Colonic mucosa (tissue), 4 donors: ENCODE data around the gene UTP11. TPM values are rescaled to one million over a fixed set of nuclear protein-coding genes. Genes with fewer than 3 reads are reported as not detected.
A peak's percentile ranks its signal among the peaks of the same experiment; 100 is the strongest.

Source experiments
- DNase-seq: peaks from one replicate; pipeline ENCODE4 v3.0.0-alpha.2; 2020
- H3K27ac ChIP-seq: fragments of 200-600 bp; one replicate; pipeline ENCODE4 v1.8.0; 2021
- H3K27me3 ChIP-seq: fragments of 200-600 bp; one replicate; pipeline ENCODE4 v1.8.0; 2021
- H3K36me3 ChIP-seq: fragments of 200-600 bp; one replicate; pipeline ENCODE4 v1.8.0; 2021
- H3K4me1 ChIP-seq: fragments of 200-600 bp; one replicate; pipeline ENCODE4 v1.8.0; 2021; ENCODE audit warnings: mild to moderate bottlenecking
- H3K4me3 ChIP-seq: fragments of 200-600 bp; one replicate; pipeline ENCODE4 v1.8.0; 2021
- H3K9ac ChIP-seq, 2 donors: one replicate each; pipeline ENCODE4 v1.7.0; 2013; ENCODE audit warnings: control low read depth in 2 of 2, low read depth in 2 of 2, low read length in 2 of 2
- H3K9me3 ChIP-seq: fragments of 200-600 bp; one replicate; pipeline ENCODE4 v1.8.0; 2021
- CTCF ChIP-seq: fragments of 200-600 bp; IDR thresholded peaks from one replicate; pipeline ENCODE4 v1.8.0; 2022; ENCODE audit warnings: antibody characterized with exemption, mild to moderate bottlenecking
- intact Hi-C: fragments of 100-400 bp; cut with DNase I; formaldehyde crosslinking; loops from one replicate; pipeline ENCODE4 v1.14.1; 2022
- total RNA-seq, 2 donors: library from RNA; stranded (reverse); fragmentation: NEBNext Ultra II Directional in 1 of 2; extraction: Animal tissue kit (Norgen Biotek cat#: 25700) in 1 of 2; gene quantifications; one replicate each; pipeline ENCODE4 v1.2.1, GENCODE V29; 2021
- donor health status: healthy.
- donor health status: DM: no; HTN: no; CAD: no.
- donor health status: DM: no; HTN: no; CAD: no.

Gene UTP11
- total RNA-seq, 2 donors from 2014 or later = 18.4 to 25.6 TPM

GRCh38 chr1:38027201-38028104 lies 14.9 kb downstream of the UTP11 start:
- DNase-seq = no peak
- peaks cover 3% of the 10 kb centered on the region for H3K36me3 ChIP-seq
- no peaks in the 10 kb centered on the region for H3K27me3 ChIP-seq
- intact Hi-C loops = no loop called here
- no peak overlapping the region for H3K27ac ChIP-seq
- peaks cover 3% of the 10 kb centered on the region for H3K4me1 ChIP-seq
- no peak for TF ChIP-seq CTCF
- no peak overlapping the region for H3K4me3 ChIP-seq
- H3K9me3 ChIP-seq = no peaks in the 10 kb centered on the region
- no peak overlapping the region for H3K9ac ChIP-seq

- H3K9me3 ChIP-seq = no peaks in the 10 kb centered on the region
- TF ChIP-seq CTCF = no peak
- intact Hi-C loops = no loop called here
- H3K27me3 ChIP-seq = no peaks in the 10 kb centered on the region
- H3K4me3 ChIP-seq = no peak overlapping the region
- DNase-seq = no peak
- no peak overlapping the region for H3K9ac ChIP-seq
- H3K27ac ChIP-seq = no peak overlapping the region
- H3K36me3 ChIP-seq = peaks cover 3% of the 10 kb centered on the region
- peaks cover 3% of the 10 kb centered on the region for H3K4me1 ChIP-seq
These were observed 15.6 kb downstream of the UTP11 start for GRCh38 chr1:38028105-38028591.

GRCh38 chr1:38028671-38029070 lies 16.1 kb downstream of the UTP11 start:
- no peaks in the 10 kb centered on the region for H3K9me3 ChIP-seq
- H3K4me3 ChIP-seq = no peak overlapping the region
- no peak overlapping the region for H3K27ac ChIP-seq
- DNase-seq = no peak
- no peak overlapping the region for H3K9ac ChIP-seq
- peaks cover 3% of the 10 kb centered on the region for H3K4me1 ChIP-seq
- intact Hi-C loops = no loop called here
- H3K27me3 ChIP-seq = no peaks in the 10 kb centered on the region
- TF ChIP-seq CTCF = no peak
- peaks cover 3% of the 10 kb centered on the region for H3K36me3 ChIP-seq

GRCh38 chr1:38029081-38029681 lies 16.6 kb downstream of the UTP11 start:
- H3K27me3 ChIP-seq = no peaks in the 10 kb centered on the region
- H3K4me1 ChIP-seq = peaks cover 3% of the 10 kb centered on the region
- H3K9ac ChIP-seq = no peak overlapping the region
- TF ChIP-seq CTCF = no peak
- H3K9me3 ChIP-seq = no peaks in the 10 kb centered on the region
- intact Hi-C loops = no loop called here
- DNase-seq = no peak
- H3K4me3 ChIP-seq = no peak overlapping the region
- peaks cover 3% of the 10 kb centered on the region for H3K36me3 ChIP-seq
- no peak overlapping the region for H3K27ac ChIP-seq

GRCh38 chr1:38029685-38030511 lies 17.4 kb downstream of the UTP11 start:
- Histone ChIP-seq H3K27ac (no peak overlapping the region), H3K9me3 (no peaks in the 10 kb centered on the region), H3K4me3 (no peak overlapping the region), H3K4me1 (peaks cover 3% of the 10 kb centered on the region), H3K36me3 (peaks cover 3% of the 10 kb centered on the region), H3K9ac (peak overlapping the region in 1 of 2 donors; percentile 12), H3K27me3 (no peaks in the 10 kb centered on the region)
- DNase-seq = no peak
- intact Hi-C loops = no loop called here
- no peak for TF ChIP-seq CTCF
